ENCODE results near the gene ADORA1.
A peak's percentile ranks its signal among the peaks of the same experiment; 100 is the strongest.

Gene ADORA1

DNA sequence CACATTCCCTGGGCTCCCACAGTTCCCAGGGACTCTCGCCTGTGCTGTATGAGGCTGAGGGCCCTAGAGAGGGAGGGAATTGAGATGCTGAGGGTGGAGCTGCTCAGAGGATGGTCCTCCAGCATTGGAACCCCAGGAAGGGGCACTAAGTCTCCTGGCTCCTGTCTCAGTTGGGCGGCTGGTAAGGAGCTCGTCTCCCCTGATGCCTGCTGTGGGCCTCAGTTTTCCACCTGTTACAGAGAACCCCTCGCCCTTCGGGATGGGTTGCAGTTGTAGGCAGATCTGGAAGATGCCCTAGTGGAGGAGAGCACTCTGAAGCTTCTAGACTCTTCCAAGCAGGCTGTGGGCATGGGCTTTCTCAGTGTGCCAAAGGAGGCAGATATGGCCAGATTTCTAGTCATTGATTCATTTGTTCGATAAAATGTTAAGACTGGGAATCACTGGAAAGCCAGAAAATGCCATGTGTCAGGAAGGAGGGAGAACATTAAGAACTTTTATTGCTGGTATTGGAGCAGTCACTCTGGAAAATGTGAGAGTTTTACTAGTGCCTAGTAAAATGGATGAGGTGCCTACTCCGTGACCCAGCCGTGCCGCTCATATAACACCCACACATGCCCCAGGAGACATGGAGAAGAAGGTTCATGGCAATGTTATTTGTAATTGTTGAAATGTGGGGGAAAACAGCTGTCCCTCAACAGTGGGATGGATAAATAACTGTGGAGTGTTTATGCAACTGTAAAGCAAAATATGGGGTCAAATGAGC, 48.9 kb downstream of the ADORA1 start:
- H2AFZ ChIP-seq (ENCODE audit: low read depth, low read length) = no peak overlapping the region
- H3K9me3 ChIP-seq (ENCODE audit: control insufficient read depth, low read length) = no peaks in the 10 kb centered on the region
- DNase-seq = no peak
- H4K8ac ChIP-seq (ENCODE audit: low read length) = no peak overlapping the region
- peak overlapping the region in 1 of 2 experiments; percentile 76 for H3K4ac ChIP-seq (ENCODE audit: low read depth in 1 of 2, low read length in 2 of 2)
- H3K4me2 ChIP-seq (ENCODE audit: low read length, poor library complexity, severe bottlenecking) = no peak overlapping the region
- peak overlapping the region; percentile 42 for H2AK5ac ChIP-seq (ENCODE audit: low read length, severe bottlenecking)
- H3K27me3 ChIP-seq (ENCODE audit: control insufficient read depth in 1 of 2, insufficient read depth in 1 of 2, low read length in 2 of 2) = no peaks in the 10 kb centered on the region
- H3K27ac ChIP-seq (ENCODE audit: low read length, poor library complexity, severe bottlenecking) = no peak overlapping the region
- H3K36me3 ChIP-seq (ENCODE audit: control insufficient read depth in 1 of 2, insufficient read depth in 2 of 2, low read depth in 1 of 2, low read length in 2 of 2) = peaks cover 0 to 7% of the 10 kb centered on the region in 2 experiments
- peak overlapping the region; percentile 10 for H4K91ac ChIP-seq (ENCODE audit: low read length)
- no peak overlapping the region for H2BK15ac ChIP-seq (ENCODE audit: low read depth, poor library complexity, severe bottlenecking)
- H2BK5ac ChIP-seq (ENCODE audit: low read depth, low read length, poor library complexity, severe bottlenecking) = no peak overlapping the region
- H3K18ac ChIP-seq (ENCODE audit: low read depth in 1 of 2, low read length in 2 of 2) = peak overlapping the region; percentile 6 to 90
- WGBS = 95% methylated on average over 9 of the region's 9 CpGs
- peak overlapping the region in 1 of 2 experiments; percentile 56 for H3K23ac ChIP-seq (ENCODE audit: low read length in 2 of 2)
- H2BK120ac ChIP-seq (ENCODE audit: low read depth, low read length) = no peak overlapping the region
- H3K4me3 ChIP-seq (ENCODE audit: insufficient read depth in 1 of 2, low read depth in 1 of 2, low read length in 2 of 2) = no peak overlapping the region
- H3K79me1 ChIP-seq (replicated peaks; ENCODE audit: low read length, poor library complexity, severe bottlenecking) = no peaks in the 10 kb centered on the region
- H3K4me1 ChIP-seq (ENCODE audit: control insufficient read depth, insufficient read depth, low read depth, low read length) = peaks cover 44% of the 10 kb centered on the region
- no peak overlapping the region for H3K9ac ChIP-seq (ENCODE audit: low read length)
- peak overlapping the region; percentile 2 to 92 for H2BK12ac ChIP-seq (ENCODE audit: low read length in 2 of 2)
- H3K14ac ChIP-seq (ENCODE audit: low read length in 2 of 2) = peak overlapping the region in 1 of 2 experiments; percentile 63

DNA sequence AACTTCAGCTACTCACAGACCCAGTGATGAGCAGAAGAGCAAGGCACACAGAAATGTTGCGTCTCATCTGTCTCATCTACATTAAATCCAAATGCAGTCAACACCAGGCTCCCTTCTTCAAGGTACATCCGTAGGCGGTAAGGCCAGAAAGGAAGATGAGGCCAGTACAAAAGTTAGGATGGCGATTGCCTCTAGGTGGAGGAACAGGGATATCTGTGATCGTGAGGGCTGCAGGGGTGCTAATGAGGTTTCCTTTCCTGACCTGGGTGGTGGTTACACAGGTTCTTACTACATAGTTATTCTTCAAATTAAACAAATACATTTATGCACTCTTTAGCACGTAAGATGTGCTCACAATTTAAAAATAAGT, 49.5 kb downstream of the ADORA1 start:
- Histone ChIP-seq H3K4me2 (ENCODE audit: low read length, poor library complexity, severe bottlenecking) (no peak overlapping the region), H3K18ac (ENCODE audit: low read depth in 1 of 2, low read length in 2 of 2) (peak overlapping the region in 1 of 2 experiments; percentile 94), H3K36me3 (ENCODE audit: control insufficient read depth in 1 of 2, insufficient read depth in 2 of 2, low read depth in 1 of 2, low read length in 2 of 2) (peaks cover 0 to 11% of the 10 kb centered on the region in 2 experiments)

DNA sequence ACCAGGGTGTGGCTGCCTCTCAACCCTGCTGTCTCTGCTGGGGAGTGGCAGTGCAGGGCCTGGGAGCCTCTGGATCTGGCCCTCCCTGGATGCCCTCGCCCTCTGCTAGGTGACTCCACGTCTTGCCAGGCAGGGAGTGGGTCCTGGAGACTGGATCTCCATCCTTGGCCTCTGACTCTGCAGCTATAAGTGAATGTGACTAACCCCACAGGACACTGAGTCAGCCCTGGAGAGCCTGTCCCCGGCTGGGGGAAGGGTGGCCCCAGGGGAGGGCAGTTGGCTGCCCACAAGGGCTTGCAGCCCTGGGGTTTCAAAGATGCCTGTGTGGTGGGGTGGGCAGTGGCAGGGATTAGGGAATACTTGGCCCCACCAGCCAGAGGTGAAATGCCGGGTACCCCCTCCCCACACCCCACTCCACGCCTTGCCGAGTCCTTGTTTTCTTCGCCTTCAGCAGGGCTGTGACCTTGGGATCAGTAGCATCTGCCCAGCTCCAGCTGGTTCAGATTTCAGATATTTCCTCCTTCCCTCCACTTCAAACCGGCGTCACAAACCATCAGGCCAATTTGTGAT, 50.0 kb downstream of the ADORA1 start:
- H3K18ac ChIP-seq (ENCODE audit: low read depth in 1 of 2, low read length in 2 of 2) = peak overlapping the region; percentile 44 to 94
- peaks cover 38% of the 10 kb centered on the region for H3K4me1 ChIP-seq (ENCODE audit: control insufficient read depth, insufficient read depth, low read depth, low read length)
- peak overlapping the region; percentile 12 to 52 for H3K4ac ChIP-seq (ENCODE audit: low read depth in 1 of 2, low read length in 2 of 2)
- DNase-seq = peak; percentile 66
- peak overlapping the region in 1 of 2 experiments; percentile 77 for H3K14ac ChIP-seq (ENCODE audit: low read length in 2 of 2)
- peak overlapping the region; percentile 4 for H2BK15ac ChIP-seq (ENCODE audit: low read depth, poor library complexity, severe bottlenecking)
- no peak overlapping the region for H2BK5ac ChIP-seq (ENCODE audit: low read depth, low read length, poor library complexity, severe bottlenecking)
- H3K4me3 ChIP-seq (ENCODE audit: insufficient read depth in 1 of 2, low read depth in 1 of 2, low read length in 2 of 2) = no peak overlapping the region
- no peak overlapping the region for H4K91ac ChIP-seq (ENCODE audit: low read length)
- H4K8ac ChIP-seq (ENCODE audit: low read length) = peak overlapping the region; percentile 87
- H3K36me3 ChIP-seq (ENCODE audit: control insufficient read depth in 1 of 2, insufficient read depth in 2 of 2, low read depth in 1 of 2, low read length in 2 of 2) = peaks cover 0 to 11% of the 10 kb centered on the region in 2 experiments
- no peaks in the 10 kb centered on the region for H3K9me3 ChIP-seq (ENCODE audit: control insufficient read depth, low read length)
- H3K4me2 ChIP-seq (ENCODE audit: low read length, poor library complexity, severe bottlenecking) = no peak overlapping the region
- H3K9ac ChIP-seq (ENCODE audit: low read length) = peak overlapping the region; percentile 59
- H3K23ac ChIP-seq (ENCODE audit: low read length in 2 of 2) = peak overlapping the region in 1 of 2 experiments; percentile 68
- no peak overlapping the region for H3K27ac ChIP-seq (ENCODE audit: low read length, poor library complexity, severe bottlenecking)
- peak overlapping the region; percentile 86 to 90 for H2BK12ac ChIP-seq (ENCODE audit: low read length in 2 of 2)
- H3K27me3 ChIP-seq (ENCODE audit: control insufficient read depth in 1 of 2, insufficient read depth in 1 of 2, low read length in 2 of 2) = no peaks in the 10 kb centered on the region
- peak overlapping the region; percentile 80 for H2BK120ac ChIP-seq (ENCODE audit: low read depth, low read length)
- peak overlapping the region; percentile 33 for H2AK5ac ChIP-seq (ENCODE audit: low read length, severe bottlenecking)
- no peaks in the 10 kb centered on the region for H3K79me1 ChIP-seq (replicated peaks; ENCODE audit: low read length, poor library complexity, severe bottlenecking)
- 30% methylated on average over 7 of the region's 9 CpGs for WGBS
- peak overlapping the region; percentile 14 for H2AFZ ChIP-seq (ENCODE audit: low read depth, low read length)

More for the DNA sequence above, 49.5 kb downstream of the ADORA1 start:
- 83% methylated on average over 4 of the region's 6 CpGs for WGBS
- Histone ChIP-seq H3K4ac (ENCODE audit: low read depth in 1 of 2, low read length in 2 of 2) (peak overlapping the region in 1 of 2 experiments; percentile 40), H4K8ac (ENCODE audit: low read length) (peak overlapping the region; percentile 42), H3K4me1 (ENCODE audit: control insufficient read depth, insufficient read depth, low read depth, low read length) (peaks cover 41% of the 10 kb centered on the region), H3K4me3 (ENCODE audit: insufficient read depth in 1 of 2, low read depth in 1 of 2, low read length in 2 of 2) (no peak overlapping the region), H2BK15ac (ENCODE audit: low read depth, poor library complexity, severe bottlenecking) (no peak overlapping the region), H3K23ac (ENCODE audit: low read length in 2 of 2) (no peak overlapping the region), H2AK5ac (ENCODE audit: low read length, severe bottlenecking) (no peak overlapping the region), H2AFZ (ENCODE audit: low read depth, low read length) (no peak overlapping the region), H3K9me3 (ENCODE audit: control insufficient read depth, low read length) (no peaks in the 10 kb centered on the region), H3K14ac (ENCODE audit: low read length in 2 of 2) (no peak overlapping the region), H3K27ac (ENCODE audit: low read length, poor library complexity, severe bottlenecking) (no peak overlapping the region), H3K9ac (ENCODE audit: low read length) (peak overlapping the region; percentile 59), H3K27me3 (ENCODE audit: control insufficient read depth in 1 of 2, insufficient read depth in 1 of 2, low read length in 2 of 2) (no peaks in the 10 kb centered on the region), H3K79me1 (replicated peaks; ENCODE audit: low read length, poor library complexity, severe bottlenecking) (no peaks in the 10 kb centered on the region), H2BK5ac (ENCODE audit: low read depth, low read length, poor library complexity, severe bottlenecking) (no peak overlapping the region), H4K91ac (ENCODE audit: low read length) (no peak overlapping the region), H2BK12ac (ENCODE audit: low read length in 2 of 2) (peak overlapping the region in 1 of 2 experiments; percentile 70), H2BK120ac (ENCODE audit: low read depth, low read length) (no peak overlapping the region)
- DNase-seq = no peak

DNA sequence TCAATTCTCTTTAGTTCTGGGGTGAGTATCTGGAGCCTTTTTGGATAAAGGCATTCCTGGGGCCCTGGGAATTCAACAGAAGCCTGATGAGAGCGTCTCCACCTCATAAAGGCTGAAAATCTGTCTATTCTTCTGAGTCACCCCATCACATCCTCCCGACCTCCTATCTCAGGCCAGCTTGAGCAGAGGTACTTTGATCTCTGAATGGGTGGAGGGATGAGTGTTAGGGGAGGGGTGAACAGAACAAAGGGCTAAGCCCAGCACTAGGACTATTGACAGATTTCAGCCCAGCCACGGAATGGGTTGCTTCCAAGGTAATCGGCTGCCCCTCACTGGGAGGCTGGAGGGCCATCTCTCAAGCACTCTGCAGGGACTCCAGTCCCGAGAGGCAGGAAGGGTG, 50.6 kb downstream of the ADORA1 start:
- H2BK5ac ChIP-seq (ENCODE audit: low read depth, low read length, poor library complexity, severe bottlenecking) = no peak overlapping the region
- no peak overlapping the region for H2AK5ac ChIP-seq (ENCODE audit: low read length, severe bottlenecking)
- H3K9ac ChIP-seq (ENCODE audit: low read length) = peak overlapping the region; percentile 59
- 35% methylated on average over 3 of the region's 5 CpGs for WGBS
- H3K4me1 ChIP-seq (ENCODE audit: control insufficient read depth, insufficient read depth, low read depth, low read length) = peaks cover 33% of the 10 kb centered on the region
- H2AFZ ChIP-seq (ENCODE audit: low read depth, low read length) = no peak overlapping the region
- no peaks in the 10 kb centered on the region for H3K9me3 ChIP-seq (ENCODE audit: control insufficient read depth, low read length)
- no peak overlapping the region for H3K4me2 ChIP-seq (ENCODE audit: low read length, poor library complexity, severe bottlenecking)
- peak overlapping the region; percentile 78 for H4K8ac ChIP-seq (ENCODE audit: low read length)
- H3K36me3 ChIP-seq (ENCODE audit: control insufficient read depth in 1 of 2, insufficient read depth in 2 of 2, low read depth in 1 of 2, low read length in 2 of 2) = peaks cover 0 to 11% of the 10 kb centered on the region in 2 experiments
- H2BK15ac ChIP-seq (ENCODE audit: low read depth, poor library complexity, severe bottlenecking) = no peak overlapping the region
- no peak overlapping the region for H3K27ac ChIP-seq (ENCODE audit: low read length, poor library complexity, severe bottlenecking)
- H3K79me1 ChIP-seq (replicated peaks; ENCODE audit: low read length, poor library complexity, severe bottlenecking) = no peaks in the 10 kb centered on the region
- H4K91ac ChIP-seq (ENCODE audit: low read length) = peak overlapping the region; percentile 76
- peak overlapping the region; percentile 52 to 54 for H3K4ac ChIP-seq (ENCODE audit: low read depth in 1 of 2, low read length in 2 of 2)
- no peak overlapping the region for H3K14ac ChIP-seq (ENCODE audit: low read length in 2 of 2)
- peak; percentile 33 for DNase-seq
- no peak overlapping the region for H3K23ac ChIP-seq (ENCODE audit: low read length in 2 of 2)
- H3K27me3 ChIP-seq (ENCODE audit: control insufficient read depth in 1 of 2, insufficient read depth in 1 of 2, low read length in 2 of 2) = no peaks in the 10 kb centered on the region
- peak overlapping the region; percentile 46 to 71 for H3K18ac ChIP-seq (ENCODE audit: low read depth in 1 of 2, low read length in 2 of 2)
- H2BK12ac ChIP-seq (ENCODE audit: low read length in 2 of 2) = peak overlapping the region in 1 of 2 experiments; percentile 81
- H3K4me3 ChIP-seq (ENCODE audit: insufficient read depth in 1 of 2, low read depth in 1 of 2, low read length in 2 of 2) = no peak overlapping the region
- H2BK120ac ChIP-seq (ENCODE audit: low read depth, low read length) = peak overlapping the region; percentile 80
